Endothelial cell of umbilical vein (primary cell): ENCODE measurements around the gene SLCO2B1. TPM values are rescaled to one million over a fixed set of nuclear protein-coding genes. Genes with fewer than 3 reads are reported as not detected.

Experiments
- BruUV-seq: library from RNA; stranded (reverse); fragments of 400-500 nt; replicated peaks from 2 replicates; lab custom pipeline; 2021; lab: Mats Ljungman, UMichigan
- CTCF ChIA-PET: fragments of 300-600, 350-600 bp; sonication (Branson Sonifier 250); formaldehyde crosslinking; loops from one replicate; lab custom pipeline; 2021; ENCODE audit warnings: antibody characterized with exemption, inconsistent platforms; lab: Charles Lee
- POLR2A ChIA-PET: fragments of 300-600, 350-600 bp; sonication (Branson Sonifier 250); formaldehyde crosslinking; loops from one replicate; lab custom pipeline; 2021; ENCODE audit warnings: antibody characterized with exemption, inconsistent platforms; lab: Charles Lee
- DNase-seq: peaks from one replicate; pipeline ENCODE4 v3.0.0-alpha.2; 2011; ENCODE audit warnings: low read depth, low spot score
- FAIRE-seq: peaks from 2 replicates; lab custom pipeline; 2011; peaks lifted over from hg19 to GRCh38; lab: Jason Lieb, UNC
- H2AFZ ChIP-seq: 2 replicates; pipeline ENCODE4 v1.6.0; 2012; ENCODE audit warnings: low read depth, low read length, control low read depth, inconsistent platforms
- H3K27ac ChIP-seq: 2 replicates; pipeline ENCODE4 v1.5.1; 2011; ENCODE audit warnings: low read depth, mild to moderate bottlenecking, control low read depth, low read length, moderate library complexity; ENCODE audit not compliant: insufficient read depth
- H3K27me3 ChIP-seq, 2 experiments: 2 replicates each; pipeline versions ENCODE4 v1.6.0 to v1.6.1; 2011; ENCODE audit warnings: low read length in 2 of 2, mixed read lengths in 1 of 2; ENCODE audit not compliant: control insufficient read depth in 2 of 2, insufficient read depth in 2 of 2
- H3K36me3 ChIP-seq, 2 experiments: 2 replicates in 1 of 2; 3 replicates in 1 of 2; pipeline ENCODE4 v1.5.1; 2011; ENCODE audit warnings: low read length in 2 of 2, mild to moderate bottlenecking in 1 of 2, moderate library complexity in 1 of 2; ENCODE audit not compliant: control insufficient read depth in 2 of 2, insufficient read depth in 2 of 2; ENCODE audit errors: extremely low read depth in 1 of 2
- H3K4me1 ChIP-seq: 3 replicates; pipeline ENCODE4 v1.5.1; 2011; ENCODE audit warnings: mild to moderate bottlenecking, low read length; ENCODE audit not compliant: control insufficient read depth, insufficient read depth; ENCODE audit errors: extremely low read depth
- H3K4me2 ChIP-seq: 2 replicates; pipeline ENCODE4 v1.6.1; 2011; ENCODE audit warnings: low read length, control low read depth, mixed read lengths; ENCODE audit not compliant: insufficient read depth
- H3K4me3 ChIP-seq, 3 experiments: fragments of 200-600 bp in 1 of 3; sonication (generic), shearing (Covaris generic) in 1 of 3; replicated peaks in 1 of 3; 2 replicates each; pipeline ENCODE4 v1.5.1; 2011 to 2016; ENCODE audit warnings: control low read depth in 3 of 3, low read length in 3 of 3, mild to moderate bottlenecking in 2 of 3, inconsistent platforms in 1 of 3, low read depth in 1 of 3, moderate library complexity in 1 of 3; ENCODE audit not compliant: insufficient read depth in 1 of 3
- H3K79me2 ChIP-seq: 2 replicates; pipeline ENCODE4 v1.6.0; 2012; ENCODE audit warnings: low read length, inconsistent platforms; ENCODE audit not compliant: control insufficient read depth, insufficient read depth
- H3K9ac ChIP-seq: replicated peaks from 2 replicates; pipeline ENCODE3; 2011; ENCODE audit warnings: low read length, control low read depth; ENCODE audit not compliant: insufficient read depth; ENCODE audit errors: extremely low read depth
- H3K9me1 ChIP-seq: replicated peaks from 3 replicates; pipeline ENCODE4 v1.6.0; 2011; ENCODE audit warnings: mild to moderate bottlenecking, low read length; ENCODE audit not compliant: control insufficient read depth, insufficient read depth; ENCODE audit errors: extremely low read depth
- H3K9me3 ChIP-seq: replicated peaks from 2 replicates; pipeline ENCODE4 v1.5.1; 2012; ENCODE audit warnings: low read length, inconsistent platforms; ENCODE audit not compliant: control insufficient read depth, insufficient read depth
- H4K20me1 ChIP-seq: replicated peaks from 2 replicates; pipeline ENCODE3; 2011; ENCODE audit warnings: mild to moderate bottlenecking, low read length; ENCODE audit not compliant: control insufficient read depth, insufficient read depth; ENCODE audit errors: extremely low read depth
- CTCF ChIP-seq, 2 donors: IDR thresholded peaks; 1 replicate in 1 of 2; 2 replicates in 1 of 2; pipeline ENCODE4 v1.5.1; 2011; ENCODE audit warnings: low read length in 2 of 2, mild to moderate bottlenecking in 2 of 2, moderate library complexity in 2 of 2, control low read depth in 1 of 2, inconsistent platforms in 1 of 2, low read depth in 1 of 2; ENCODE audit not compliant: insufficient read depth in 1 of 2; ENCODE audit errors: extremely low read depth in 1 of 2
- EZH2 ChIP-seq: IDR thresholded peaks from 2 replicates; pipeline ENCODE4 v1.6.1; 2012; ENCODE audit warnings: borderline replicate concordance, low read depth, mild to moderate bottlenecking, moderate library complexity, low read length, inconsistent platforms; ENCODE audit not compliant: severe bottlenecking
- FOS ChIP-seq: IDR thresholded peaks from 2 replicates; pipeline ENCODE4 v1.6.1; 2011; ENCODE audit warnings: mild to moderate bottlenecking, low read length, moderate library complexity, borderline replicate concordance; ENCODE audit not compliant: insufficient read depth
- GATA2 ChIP-seq: IDR thresholded peaks from 2 replicates; pipeline ENCODE4 v1.7.0; 2011; ENCODE audit warnings: low read depth, mild to moderate bottlenecking, moderate library complexity, mixed read lengths, low read length; ENCODE audit not compliant: insufficient read length, insufficient read depth
- JUN ChIP-seq: IDR thresholded peaks from 2 replicates; pipeline ENCODE4 v1.6.1; 2011; ENCODE audit warnings: borderline replicate concordance, low read depth; ENCODE audit not compliant: insufficient read length, insufficient read depth
- MAX ChIP-seq: IDR thresholded peaks from 2 replicates; pipeline ENCODE4 v1.6.1; 2011; ENCODE audit not compliant: insufficient read depth, insufficient read length
- MYC ChIP-seq: IDR thresholded peaks from one replicate; pipeline ENCODE4 v1.6.1; 2011; ENCODE audit warnings: mild to moderate bottlenecking, low read depth, low read length
- POLR2A ChIP-seq: IDR thresholded peaks from 2 replicates; pipeline ENCODE4 v1.6.1; 2012; ENCODE audit warnings: low read depth, mild to moderate bottlenecking, control low read depth, low read length
- POLR2AphosphoS5 ChIP-seq: IDR thresholded peaks from 2 replicates; pipeline ENCODE4 v1.6.1; 2012; ENCODE audit warnings: low read depth, mild to moderate bottlenecking, control low read depth, low read length, moderate library complexity; ENCODE audit not compliant: insufficient read depth
- dilution Hi-C: fragments of 300-500 bp; cut with MboI; formaldehyde crosslinking; loops from one replicate; pipeline ENCODE4 v1.15.0; 2019; ENCODE audit warnings: low sequenced_read_pairs; ENCODE audit not compliant: extremely low pct_ligation_motif_present
- intact Hi-C: fragments of 100-400 bp; cut with micrococcal nuclease; formaldehyde crosslinking; loops from one replicate; pipeline ENCODE4 v1.10.0; 2022
- polyA plus RNA-seq, 4 experiments: library from polyadenylated mRNA; depleted of rRNA in 3 of 4; stranded (reverse) in 3 of 4; unstranded in 1 of 4; fragments of >200 nt; gene quantifications; 2 replicates each; pipeline versions ENCODE4 v1.2.1 to v1.2.3, GENCODE V29; 2011 to 2012; ENCODE audit warnings: missing spikeins in 1 of 4
- total RNA-seq: library from RNA; stranded (reverse); gene quantifications from 2 replicates; pipeline ENCODE4 v1.2.3, GENCODE V29; 2021

SLCO2B1 gene
- total and polyA plus RNA-seq, 2 donors (not counting 3 experiments of a cell fraction or from before 2014, with no cell fraction given) = 0.04 TPM; not detected in 1

DNA sequence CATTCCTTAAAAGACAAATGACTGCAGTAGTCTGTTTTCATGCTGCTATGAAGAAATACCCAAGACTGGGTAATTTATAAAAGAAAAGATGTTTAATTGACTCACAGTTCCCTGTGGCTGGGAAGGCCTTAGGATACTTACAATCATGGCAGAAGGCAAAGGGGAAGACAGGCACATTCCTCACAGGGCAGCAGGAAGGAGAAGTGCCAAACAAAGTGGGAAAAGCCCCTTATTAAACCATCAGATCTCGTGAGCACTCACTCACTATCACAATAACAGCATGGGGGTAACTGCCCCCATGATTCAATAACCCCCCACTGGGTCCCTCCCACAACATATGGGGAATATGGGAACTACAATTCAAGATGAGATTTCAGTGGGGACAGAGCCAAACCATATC, 37.9 kb upstream of the SLCO2B1 start:
- ChIA-PET CTCF (no interaction called here), POLR2A (no interaction called here)
- no peak for TF ChIP-seq EZH2
- no peak for TF ChIP-seq CTCF (IDR thresholded peaks at IDR 0.05; ENCODE audit: extremely low read depth in 1 of 2, insufficient read depth in 1 of 2, low read depth in 1 of 2, low read length in 2 of 2)
- TF ChIP-seq MYC = no peak
- TF ChIP-seq GATA2 = no peak
- TF ChIP-seq MAX = no peak
- TF ChIP-seq JUN = no peak
- no peak for TF ChIP-seq POLR2A
- TF ChIP-seq FOS = no peak
- TF ChIP-seq POLR2AphosphoS5 = no peak
- DNase-seq (no peak), FAIRE-seq (no peak)
- Histone ChIP-seq H3K36me3 (no peaks in the 10 kb centered on the region), H3K9ac (no peak overlapping the region), H3K27me3 (peaks cover 9 to 10% of the 10 kb centered on the region in 2 experiments), H3K4me2 (no peak overlapping the region), H2AFZ (no peak overlapping the region), H3K4me3 (no peak overlapping the region), H3K9me1 (no peaks in the 10 kb centered on the region), H3K79me2 (no peaks in the 10 kb centered on the region), H3K4me1 (no peaks in the 10 kb centered on the region), H3K9me3 (no peaks in the 10 kb centered on the region), H3K27ac (no peak overlapping the region), H4K20me1 (no peaks in the 10 kb centered on the region)
- dilution Hi-C loops = no loop called here
- BruUV-seq = no TSS peak
- intact Hi-C loops = no loop called here
